ENCODE measurements around the gene ZNF536.
"Not testable (repeated sequence)": the region's sequence is repeated elsewhere in the genome, so short reads cannot be mapped to it uniquely, and the experiment has no call there.

The ZNF536 gene

DNA sequence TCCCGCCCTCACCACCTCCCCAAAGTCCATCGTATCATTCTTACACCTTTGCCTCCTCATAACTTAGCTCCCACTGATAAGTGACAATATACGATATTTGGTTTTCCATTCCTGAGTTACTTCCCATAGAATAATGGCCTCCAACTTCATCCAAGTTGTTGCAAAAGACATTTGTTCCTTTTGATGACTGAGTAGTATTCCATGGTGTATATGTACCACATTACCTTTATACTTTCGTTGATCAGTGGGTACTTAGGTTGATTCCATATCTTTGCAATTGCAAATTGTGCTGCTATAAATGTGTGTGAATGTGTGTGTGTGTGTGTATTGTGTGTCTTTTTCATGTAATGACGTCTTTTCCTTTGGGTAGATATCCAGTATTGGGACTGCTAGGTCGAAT, 109.6 kb downstream of the ZNF536 start:
- no peak overlapping the region for H3K4me3 ChIP-seq (ENCODE audit: low read depth in 1 of 2, low read length in 2 of 2)
- H3K9me3 ChIP-seq (ENCODE audit: low read length), result no peaks in the 10 kb centered on the region
- no peaks in the 10 kb centered on the region for H3K36me3 ChIP-seq (ENCODE audit: insufficient read depth, low read length)
- no peaks in the 10 kb centered on the region for H3K4me1 ChIP-seq (ENCODE audit: insufficient read depth, low read length)
- H3K9ac ChIP-seq (ENCODE audit: low read length), result no peak overlapping the region
- no peaks in the 10 kb centered on the region for H3K27me3 ChIP-seq (ENCODE audit: control insufficient read depth in 1 of 2, insufficient read depth in 2 of 2, low read length in 2 of 2)
- H3K27ac ChIP-seq (ENCODE audit: low read depth, low read length), result no peak overlapping the region

DNA sequence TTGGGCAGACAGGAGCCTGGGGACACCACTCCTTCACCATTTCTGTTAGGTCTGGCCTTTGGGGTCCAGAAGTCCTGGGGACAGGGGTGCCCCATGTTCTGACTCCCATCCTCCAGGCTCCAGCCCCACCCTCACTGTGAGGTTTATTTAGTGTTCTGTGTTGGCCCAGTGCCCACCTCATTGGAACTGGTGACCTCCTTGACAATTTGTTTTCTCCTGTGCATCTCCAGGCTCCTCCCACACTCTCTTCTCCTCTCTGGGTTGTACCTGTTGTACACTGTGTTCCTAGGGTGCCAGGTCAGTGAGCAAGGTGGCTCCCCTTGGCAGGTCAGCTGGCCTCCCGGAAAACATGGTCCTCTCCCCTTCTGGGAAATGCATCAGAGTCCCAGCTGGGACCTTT, 110.8 kb downstream of the ZNF536 start:
- Histone ChIP-seq H3K27me3 (ENCODE audit: control insufficient read depth in 1 of 2, insufficient read depth in 2 of 2, low read length in 2 of 2) (no peaks in the 10 kb centered on the region), H3K4me1 (ENCODE audit: insufficient read depth, low read length) (no peaks in the 10 kb centered on the region), H3K9me3 (ENCODE audit: low read length) (no peaks in the 10 kb centered on the region), H3K36me3 (ENCODE audit: insufficient read depth, low read length) (no peaks in the 10 kb centered on the region), H3K9ac (ENCODE audit: low read length) (no peak overlapping the region), H3K27ac (ENCODE audit: low read depth, low read length) (no peak overlapping the region), H3K4me3 (ENCODE audit: low read depth in 1 of 2, low read length in 2 of 2) (no peak overlapping the region)

DNA sequence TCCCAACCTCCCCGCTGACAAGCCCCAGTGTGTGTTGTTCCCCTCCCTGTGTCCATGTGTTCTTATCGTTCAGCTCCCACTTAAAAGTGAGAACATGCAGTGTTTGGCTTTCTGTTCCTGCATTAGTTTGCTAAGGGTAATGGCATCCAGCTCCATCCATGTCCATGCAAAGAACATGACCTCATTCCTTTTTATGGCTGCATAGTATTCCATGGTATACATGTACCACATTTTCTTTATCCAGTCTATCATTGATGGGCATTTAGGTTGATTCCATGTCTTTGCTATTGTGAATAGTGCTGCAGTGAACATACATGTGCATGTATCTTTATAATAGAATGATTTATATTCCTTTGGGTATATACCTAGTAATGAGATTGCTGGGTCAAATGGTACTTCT, 114.1 kb downstream of the ZNF536 start:
- not testable (repeated sequence) for H3K9ac ChIP-seq (ENCODE audit: low read length); H3K4me1 ChIP-seq (ENCODE audit: insufficient read depth, low read length); H3K27ac ChIP-seq (ENCODE audit: low read depth, low read length); H3K9me3 ChIP-seq (ENCODE audit: low read length); H3K36me3 ChIP-seq (ENCODE audit: insufficient read depth, low read length); H3K27me3 ChIP-seq (ENCODE audit: control insufficient read depth in 1 of 2, insufficient read depth in 2 of 2, low read length in 2 of 2); H3K4me3 ChIP-seq (ENCODE audit: low read depth in 1 of 2, low read length in 2 of 2)

DNA sequence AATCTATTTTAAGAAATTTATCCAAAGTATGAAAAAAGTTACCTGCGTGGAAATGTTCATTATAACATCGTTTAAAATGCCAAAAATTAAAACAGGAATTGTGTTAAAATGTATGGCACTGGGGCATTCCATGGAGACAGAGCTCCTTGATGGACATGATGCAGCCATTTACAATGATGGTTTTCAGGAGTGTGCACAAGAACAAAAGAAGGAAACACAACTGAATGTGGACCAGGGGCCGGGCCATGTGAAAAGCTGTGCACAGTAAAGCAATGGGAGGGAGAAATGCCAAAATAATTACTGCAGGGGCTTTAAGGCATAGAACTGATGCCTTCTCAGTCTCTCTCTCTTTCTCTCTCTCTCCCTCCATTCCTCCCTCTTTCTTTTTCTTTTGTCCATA, 115.0 kb downstream of the ZNF536 start:
- no peak overlapping the region for H3K9ac ChIP-seq (ENCODE audit: low read length)
- no peaks in the 10 kb centered on the region for H3K9me3 ChIP-seq (ENCODE audit: low read length)
- no peak overlapping the region for H3K4me3 ChIP-seq (ENCODE audit: low read depth in 1 of 2, low read length in 2 of 2)
- no peaks in the 10 kb centered on the region for H3K36me3 ChIP-seq (ENCODE audit: insufficient read depth, low read length)
- no peaks in the 10 kb centered on the region for H3K27me3 ChIP-seq (ENCODE audit: control insufficient read depth in 1 of 2, insufficient read depth in 2 of 2, low read length in 2 of 2)
- H3K27ac ChIP-seq (ENCODE audit: low read depth, low read length), result no peak overlapping the region
- no peaks in the 10 kb centered on the region for H3K4me1 ChIP-seq (ENCODE audit: insufficient read depth, low read length)

DNA sequence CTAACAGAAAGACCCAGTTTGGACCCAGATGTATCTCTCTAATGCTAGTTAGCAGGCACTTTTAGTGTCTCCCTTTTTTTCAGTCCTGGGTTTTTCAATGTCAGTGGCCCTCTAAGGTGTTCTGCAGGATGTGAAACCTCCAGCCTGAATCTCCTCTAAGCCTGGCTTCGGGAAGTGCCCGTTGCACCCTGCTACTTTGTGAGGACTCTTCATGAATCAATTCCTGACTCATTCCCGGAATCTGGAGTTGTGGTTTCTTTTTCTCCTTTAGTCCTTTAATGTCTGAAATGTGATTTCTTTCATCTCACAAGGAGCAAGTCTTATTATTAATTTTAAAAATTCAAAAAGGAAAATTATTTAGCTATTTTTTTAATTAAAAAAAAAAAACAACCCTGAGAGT, 116.0 kb downstream of the ZNF536 start:
- Histone ChIP-seq H3K9ac (ENCODE audit: low read length) (no peak overlapping the region), H3K27ac (ENCODE audit: low read depth, low read length) (no peak overlapping the region), H3K9me3 (ENCODE audit: low read length) (no peaks in the 10 kb centered on the region), H3K27me3 (ENCODE audit: control insufficient read depth in 1 of 2, insufficient read depth in 2 of 2, low read length in 2 of 2) (peaks cover 0 to 2% of the 10 kb centered on the region in 2 donors), H3K4me1 (ENCODE audit: insufficient read depth, low read length) (no peaks in the 10 kb centered on the region), H3K36me3 (ENCODE audit: insufficient read depth, low read length) (no peaks in the 10 kb centered on the region), H3K4me3 (ENCODE audit: low read depth in 1 of 2, low read length in 2 of 2) (no peak overlapping the region)

DNA sequence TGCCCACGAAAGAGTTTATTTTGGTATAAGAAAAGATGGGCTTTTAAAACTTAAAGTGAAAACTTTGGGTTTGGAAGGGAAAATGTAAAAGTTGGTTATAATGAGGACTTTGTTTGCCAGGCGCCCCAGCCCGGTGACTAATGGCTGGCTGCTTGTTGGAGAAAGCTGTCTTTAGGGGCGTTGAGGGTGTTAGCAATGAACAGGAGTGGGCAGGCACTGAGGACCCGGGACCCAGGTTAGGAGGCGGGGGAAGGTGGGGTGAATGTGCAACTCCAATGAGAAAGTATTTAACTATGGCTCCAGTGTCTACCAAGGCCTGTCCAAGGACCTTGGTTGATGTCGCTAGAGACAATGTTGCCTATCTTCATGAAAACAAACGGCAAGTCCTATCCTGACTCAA, 118.6 kb downstream of the ZNF536 start:
- H3K9ac ChIP-seq (ENCODE audit: low read length), result no peak overlapping the region
- H3K9me3 ChIP-seq (ENCODE audit: low read length), result no peaks in the 10 kb centered on the region
- no peak overlapping the region for H3K27ac ChIP-seq (ENCODE audit: low read depth, low read length)
- no peak overlapping the region for H3K4me3 ChIP-seq (ENCODE audit: low read depth in 1 of 2, low read length in 2 of 2)
- H3K27me3 ChIP-seq (ENCODE audit: control insufficient read depth in 1 of 2, insufficient read depth in 2 of 2, low read length in 2 of 2), result peaks cover 0 to 8% of the 10 kb centered on the region in 2 donors
- no peaks in the 10 kb centered on the region for H3K4me1 ChIP-seq (ENCODE audit: insufficient read depth, low read length)
- H3K36me3 ChIP-seq (ENCODE audit: insufficient read depth, low read length), result no peaks in the 10 kb centered on the region

DNA sequence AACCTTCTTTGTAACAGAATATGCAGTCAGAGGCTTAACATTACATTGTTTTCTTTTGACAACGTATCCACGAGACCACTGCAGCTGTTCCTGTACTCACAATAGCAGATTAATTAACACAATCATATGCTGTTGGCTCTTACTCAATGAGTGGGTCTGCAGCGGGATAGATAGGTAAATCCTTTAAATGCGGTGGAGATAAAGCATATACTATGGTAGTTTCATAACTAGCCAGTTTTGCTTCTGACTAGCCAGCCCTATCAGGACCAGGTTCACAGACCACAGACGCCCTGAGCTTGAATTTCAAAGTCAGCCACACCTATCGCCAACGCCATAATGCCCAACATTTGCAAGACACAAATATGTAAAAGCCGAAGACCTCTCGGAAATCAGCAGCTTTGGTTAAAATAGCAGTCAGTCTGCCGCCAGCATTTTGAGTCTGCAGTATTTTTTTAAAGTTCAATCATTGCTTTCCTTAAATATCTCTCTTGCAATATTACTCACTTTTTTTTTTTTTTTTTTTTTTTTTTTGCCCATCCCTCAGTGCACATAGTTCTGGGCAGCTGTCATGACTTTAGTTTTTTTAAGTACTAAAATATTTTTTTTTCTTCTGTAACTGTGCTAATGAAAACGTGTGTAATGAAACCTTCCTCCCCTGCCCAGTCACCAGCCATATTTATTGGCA, 120.5 kb downstream of the ZNF536 start:
- Histone ChIP-seq H3K27me3 (ENCODE audit: control insufficient read depth in 1 of 2, insufficient read depth in 2 of 2, low read length in 2 of 2) (peaks cover 0 to 8% of the 10 kb centered on the region in 2 donors), H3K9ac (ENCODE audit: low read length) (no peak overlapping the region), H3K4me1 (ENCODE audit: insufficient read depth, low read length) (no peaks in the 10 kb centered on the region), H3K27ac (ENCODE audit: low read depth, low read length) (no peak overlapping the region), H3K36me3 (ENCODE audit: insufficient read depth, low read length) (no peaks in the 10 kb centered on the region), H3K4me3 (ENCODE audit: low read depth in 1 of 2, low read length in 2 of 2) (no peak overlapping the region), H3K9me3 (ENCODE audit: low read length) (no peaks in the 10 kb centered on the region)

DNA sequence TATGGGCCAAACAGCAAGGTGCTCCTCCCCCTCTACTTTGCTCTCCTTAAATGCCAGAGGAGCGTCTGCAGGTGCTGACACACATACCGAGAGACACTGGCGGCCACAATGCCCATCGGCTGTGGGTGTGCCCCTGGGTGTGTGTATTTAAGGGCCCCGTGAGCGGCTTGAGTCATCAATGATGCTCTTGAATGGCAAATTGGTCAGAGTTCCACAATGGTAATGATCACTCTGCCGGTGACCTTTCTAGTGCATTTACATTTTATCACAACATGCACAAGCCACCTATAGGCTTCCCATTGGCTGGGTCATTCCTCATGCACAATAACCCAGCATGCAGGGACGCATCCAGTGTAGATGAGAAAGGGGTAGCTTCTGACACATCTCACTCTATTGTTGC, 124.8 kb downstream of the ZNF536 start:
- H3K9ac ChIP-seq (ENCODE audit: low read length), result no peak overlapping the region
- H3K9me3 ChIP-seq (ENCODE audit: low read length), result no peaks in the 10 kb centered on the region
- H3K4me3 ChIP-seq (ENCODE audit: low read depth in 1 of 2, low read length in 2 of 2), result no peak overlapping the region
- no peaks in the 10 kb centered on the region for H3K4me1 ChIP-seq (ENCODE audit: insufficient read depth, low read length)
- no peak overlapping the region for H3K27ac ChIP-seq (ENCODE audit: low read depth, low read length)
- peaks cover 0 to 8% of the 10 kb centered on the region in 2 donors for H3K27me3 ChIP-seq (ENCODE audit: control insufficient read depth in 1 of 2, insufficient read depth in 2 of 2, low read length in 2 of 2)
- no peaks in the 10 kb centered on the region for H3K36me3 ChIP-seq (ENCODE audit: insufficient read depth, low read length)

DNA sequence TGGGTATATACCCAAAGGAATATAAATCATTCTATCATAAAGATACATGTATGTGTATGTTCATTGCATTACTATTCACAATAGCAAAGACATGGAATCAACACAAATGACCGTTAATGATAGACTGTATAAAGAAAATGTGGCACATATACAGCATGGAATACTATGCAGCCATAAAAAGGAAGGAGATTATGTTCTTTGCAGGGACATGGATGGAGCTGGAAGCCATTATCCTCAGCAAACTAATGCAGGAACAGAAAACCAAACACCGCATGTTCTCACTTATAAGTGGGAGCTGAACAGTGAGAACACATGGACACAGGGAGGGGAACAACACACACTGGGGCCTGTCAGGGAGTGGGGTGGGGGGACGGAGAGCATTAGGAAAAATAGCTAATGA, 125.9 kb downstream of the ZNF536 start:
- not testable (repeated sequence) for H3K9ac ChIP-seq (ENCODE audit: low read length); H3K9me3 ChIP-seq (ENCODE audit: low read length); H3K27ac ChIP-seq (ENCODE audit: low read depth, low read length); H3K27me3 ChIP-seq (ENCODE audit: control insufficient read depth in 1 of 2, insufficient read depth in 2 of 2, low read length in 2 of 2); H3K4me3 ChIP-seq (ENCODE audit: low read depth in 1 of 2, low read length in 2 of 2); H3K4me1 ChIP-seq (ENCODE audit: insufficient read depth, low read length); H3K36me3 ChIP-seq (ENCODE audit: insufficient read depth, low read length)

DNA sequence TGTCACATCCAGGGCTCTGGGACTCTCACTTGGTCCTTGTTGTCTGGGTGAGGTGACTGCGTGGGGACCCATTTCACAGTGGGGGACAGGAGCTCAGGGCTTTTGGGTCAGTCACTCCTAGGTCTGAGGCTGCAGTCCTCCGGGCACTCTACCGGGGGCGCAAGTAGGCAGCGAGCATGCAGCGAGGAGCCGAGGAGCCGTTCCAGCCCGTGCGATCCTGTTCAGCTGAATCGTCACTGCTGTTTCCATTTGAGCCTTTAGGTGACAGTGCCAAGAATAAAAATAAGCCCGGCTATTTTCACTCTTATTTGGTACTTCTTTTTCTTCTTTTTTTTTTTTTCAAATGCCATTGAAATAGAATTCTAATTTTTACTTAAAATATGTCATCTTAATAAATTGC, 126.5 kb downstream of the ZNF536 start:
- no peak overlapping the region for H3K9ac ChIP-seq (ENCODE audit: low read length)
- H3K4me1 ChIP-seq (ENCODE audit: insufficient read depth, low read length), result no peaks in the 10 kb centered on the region
- H3K4me3 ChIP-seq (ENCODE audit: low read depth in 1 of 2, low read length in 2 of 2), result no peak overlapping the region
- no peaks in the 10 kb centered on the region for H3K36me3 ChIP-seq (ENCODE audit: insufficient read depth, low read length)
- peaks cover 0 to 2% of the 10 kb centered on the region in 2 donors for H3K27me3 ChIP-seq (ENCODE audit: control insufficient read depth in 1 of 2, insufficient read depth in 2 of 2, low read length in 2 of 2)
- no peaks in the 10 kb centered on the region for H3K9me3 ChIP-seq (ENCODE audit: low read length)
- H3K27ac ChIP-seq (ENCODE audit: low read depth, low read length), result no peak overlapping the region

DNA sequence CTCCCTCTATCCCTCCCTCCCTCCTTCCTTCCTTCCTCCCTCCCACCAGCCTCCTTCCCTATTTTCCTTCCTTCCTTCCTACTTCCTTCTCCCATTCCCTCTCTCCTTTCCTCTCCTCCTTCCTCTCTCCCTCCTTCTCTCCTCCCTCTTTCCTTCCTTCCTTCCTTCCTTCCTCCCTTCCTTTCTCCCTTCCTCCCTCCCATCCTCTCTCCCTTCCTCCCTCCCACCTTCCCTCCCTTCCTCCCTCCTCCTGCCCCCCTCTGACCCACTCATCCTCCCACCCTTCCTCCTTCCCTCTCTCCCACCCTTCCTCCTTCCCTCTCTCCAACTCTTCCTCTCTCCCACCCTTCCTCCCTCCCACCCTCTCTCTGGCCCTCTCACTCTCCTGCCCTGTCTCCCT, 132.1 kb downstream of the ZNF536 start:
- Histone ChIP-seq H3K4me3 (ENCODE audit: low read depth in 1 of 2, low read length in 2 of 2) (no peak overlapping the region), H3K9ac (ENCODE audit: low read length) (no peak overlapping the region), H3K27ac (ENCODE audit: low read depth, low read length) (no peak overlapping the region), H3K27me3 (ENCODE audit: control insufficient read depth in 1 of 2, insufficient read depth in 2 of 2, low read length in 2 of 2) (no peaks in the 10 kb centered on the region), H3K36me3 (ENCODE audit: insufficient read depth, low read length) (no peaks in the 10 kb centered on the region), H3K9me3 (ENCODE audit: low read length) (no peaks in the 10 kb centered on the region), H3K4me1 (ENCODE audit: insufficient read depth, low read length) (no peaks in the 10 kb centered on the region)
